Vagina (tissue), 2 donors: ENCODE measurements around the gene TMTC2.

Experiments used
- CTCF ChIP-seq, 3 experiments: fragments of 450-650 bp in 2 of 3; fragments of 200-600 bp in 1 of 3; sonication (generic) in 1 of 3; IDR thresholded peaks; one replicate each; pipeline ENCODE4 v1.5.1; 2017 to 2019; ENCODE audit warnings: antibody characterized with exemption in 3 of 3, mild to moderate bottlenecking in 2 of 3, moderate library complexity in 2 of 3
- POLR2A ChIP-seq, 2 donors: fragments of 450-650 bp; IDR thresholded peaks; one replicate each; pipeline ENCODE4 v1.6.1; 2017; ENCODE audit warnings: antibody characterized with exemption in 2 of 2, mild to moderate bottlenecking in 2 of 2, moderate library complexity in 2 of 2

GRCh38 chr12:82898441-82898840, 211.7 kb downstream of the TMTC2 start:
- TF ChIP-seq CTCF (IDR thresholded peaks at IDR 0.05) (no peak), POLR2A (IDR thresholded peaks at IDR 0.05) (no peak)
